NCI-H187 (cell line): Measurements from ENCODE around the gene SSH2.

Experiments used
- DNase-seq, 2 experiments: peaks; one replicate each; lab custom pipeline; 2025; lab: John Stamatoyannopoulos, UW

Gene SSH2

DNA sequence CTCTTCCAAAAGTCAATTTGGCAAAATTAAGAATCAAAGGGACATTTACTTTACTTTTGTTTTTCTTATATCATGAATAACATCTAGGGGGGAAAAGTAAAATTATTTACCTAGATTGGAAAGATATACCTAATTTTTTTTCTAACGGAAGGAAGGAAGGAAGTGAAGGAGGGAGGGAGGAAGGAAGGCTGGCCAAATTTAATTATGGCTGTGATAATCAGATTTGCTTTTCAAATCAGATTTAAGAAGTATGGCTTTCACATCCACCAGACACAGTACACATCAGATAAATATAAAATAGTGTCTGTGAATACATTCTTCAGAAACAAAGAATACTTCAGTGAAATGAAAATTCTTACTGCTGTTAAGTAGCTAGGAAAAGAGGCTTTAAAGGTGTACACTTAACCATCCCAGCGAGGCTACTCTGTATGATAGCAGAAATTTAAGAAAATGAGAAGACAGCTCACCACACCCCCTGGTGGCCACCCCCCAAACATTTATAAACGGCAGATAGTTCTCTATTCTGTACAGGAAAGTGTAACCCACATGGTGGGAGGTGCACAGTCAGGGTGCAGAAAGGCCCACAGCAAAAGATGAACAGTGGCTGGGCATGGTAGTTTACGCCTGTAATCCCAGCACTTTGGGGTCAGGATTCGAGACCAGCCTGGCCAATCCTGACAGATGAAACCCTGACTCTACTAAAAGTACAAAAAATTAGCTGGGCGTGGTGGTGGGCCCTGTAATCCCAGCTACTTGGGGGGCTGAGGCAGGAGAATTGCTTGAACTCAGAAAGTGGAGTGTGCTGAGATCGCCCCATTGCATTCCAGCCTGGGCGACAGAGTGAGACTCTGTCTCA lies 150.8 kb downstream of the SSH2 start:
- DNase-seq, result peak; percentile 17 to 19

DNA sequence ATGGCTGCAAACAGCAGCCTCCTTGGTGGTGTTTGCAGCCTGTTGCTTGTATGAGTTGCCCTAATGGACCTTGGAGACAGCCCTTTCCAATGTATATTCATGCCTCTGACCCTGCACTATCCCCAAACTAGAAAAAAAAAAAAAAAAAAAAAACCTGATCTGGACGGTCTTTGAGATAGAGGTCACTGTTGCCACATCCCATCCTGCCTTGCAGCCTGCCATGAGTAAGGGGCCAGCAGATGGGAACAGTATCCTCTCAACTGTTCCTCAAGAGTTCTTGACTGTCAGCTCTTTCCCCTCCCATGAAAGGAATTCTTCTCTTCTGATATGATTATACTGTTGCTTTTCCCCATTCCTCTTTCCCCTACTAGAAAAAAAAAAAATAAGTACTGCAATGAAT lies 152.4 kb downstream of the SSH2 start:
- DNase-seq, result no peak

DNA sequence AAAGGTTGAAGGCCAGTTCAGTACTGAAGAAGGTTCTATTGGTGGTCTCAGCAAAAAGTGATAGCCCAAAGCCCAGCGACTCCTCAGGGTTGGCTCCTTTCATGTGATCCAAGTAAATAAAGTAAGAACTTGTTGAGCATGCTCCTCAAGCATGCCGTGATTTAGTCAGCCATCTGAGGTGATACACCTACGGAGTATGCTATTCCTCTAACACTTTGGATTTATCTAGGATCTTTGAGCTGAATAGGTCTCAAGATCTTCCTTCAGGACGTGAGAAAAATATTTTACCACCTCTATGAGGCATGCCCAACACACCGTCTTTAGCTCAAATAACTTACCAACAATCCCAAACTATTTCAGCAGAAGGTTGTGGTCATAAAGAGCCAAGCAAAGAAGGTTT lies 154.0 kb downstream of the SSH2 start:
- DNase-seq, result no peak

DNA sequence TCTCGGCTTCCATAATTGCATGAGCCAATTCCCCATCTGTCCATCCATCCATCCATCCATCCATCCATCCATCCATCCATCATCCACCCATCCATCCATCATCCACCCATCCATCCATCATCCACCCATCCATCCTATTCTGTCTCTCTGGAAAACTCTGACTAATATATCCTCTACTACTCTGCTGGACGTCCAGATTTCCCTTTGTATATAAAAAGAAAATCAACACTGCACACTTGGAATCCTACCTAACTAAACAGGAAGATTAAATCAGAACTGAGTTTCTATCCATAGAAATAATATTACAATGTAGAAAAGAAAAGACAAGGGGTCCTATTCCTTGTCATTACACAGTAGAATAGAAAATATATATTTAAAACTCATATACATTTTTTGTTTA lies 157.0 kb downstream of the SSH2 start:
- no peak for DNase-seq

DNA sequence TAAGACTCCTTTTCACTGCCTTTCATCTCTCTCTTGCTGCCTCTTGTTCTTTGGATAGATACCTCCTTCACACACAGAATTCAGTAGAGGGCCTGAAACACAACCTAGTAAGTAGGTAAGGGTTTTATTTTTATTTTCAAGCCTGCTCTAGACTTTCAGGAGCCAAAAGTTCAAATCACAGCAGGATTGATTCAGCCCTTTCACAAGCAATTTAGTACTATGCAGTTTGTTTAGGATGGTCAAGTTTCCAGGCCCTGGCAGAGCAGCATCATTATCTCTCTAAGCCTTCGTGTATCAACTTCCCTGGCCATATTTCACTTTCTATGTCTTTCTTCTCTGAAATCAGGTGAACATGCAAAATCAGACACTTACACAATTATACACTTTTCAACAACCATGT lies 158.5 kb downstream of the SSH2 start:
- no peak for DNase-seq

DNA sequence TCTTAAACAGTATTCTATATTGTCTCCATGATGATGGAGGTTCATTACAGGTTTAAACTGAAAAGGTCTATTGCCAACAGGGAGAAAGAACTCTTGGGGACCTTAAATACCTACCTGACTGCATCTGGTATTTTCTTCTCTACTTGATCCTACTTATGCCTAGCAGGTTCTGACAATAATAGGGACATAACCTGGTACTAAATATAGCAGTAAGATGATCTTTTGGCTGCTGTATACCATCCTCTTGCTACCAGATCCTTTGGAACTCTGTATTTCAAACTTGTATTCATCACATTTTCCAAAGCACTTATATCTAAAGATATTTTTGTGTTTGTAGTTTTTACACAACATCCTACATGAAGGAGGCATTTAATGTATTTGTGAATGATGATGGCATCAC lies 160.8 kb downstream of the SSH2 start:
- DNase-seq, result no peak

DNA sequence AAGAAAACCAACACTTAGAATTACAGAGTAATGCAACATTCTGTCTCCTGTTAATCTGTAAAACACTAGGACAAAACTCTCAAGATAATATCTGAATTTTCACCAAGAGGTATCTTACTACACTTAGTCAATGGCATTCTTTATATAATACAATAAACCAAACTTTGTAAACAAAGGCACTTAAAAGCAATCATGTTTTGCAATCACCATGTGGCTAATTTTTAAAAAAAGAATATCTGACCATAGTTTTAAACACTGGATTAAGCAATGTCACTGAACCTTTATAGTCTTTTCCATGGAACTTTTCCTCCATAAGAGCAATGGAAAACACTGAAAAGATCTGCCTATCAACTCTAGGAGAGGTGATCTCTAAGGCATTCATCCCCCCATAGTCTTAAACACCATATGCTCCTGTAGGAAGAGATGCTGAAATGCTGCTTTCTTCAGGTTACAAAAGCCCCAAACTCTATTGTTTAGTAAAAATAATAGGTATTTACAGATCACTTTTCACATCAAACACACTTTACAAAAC lies 163.2 kb downstream of the SSH2 start:
- DNase-seq, result no peak

DNA sequence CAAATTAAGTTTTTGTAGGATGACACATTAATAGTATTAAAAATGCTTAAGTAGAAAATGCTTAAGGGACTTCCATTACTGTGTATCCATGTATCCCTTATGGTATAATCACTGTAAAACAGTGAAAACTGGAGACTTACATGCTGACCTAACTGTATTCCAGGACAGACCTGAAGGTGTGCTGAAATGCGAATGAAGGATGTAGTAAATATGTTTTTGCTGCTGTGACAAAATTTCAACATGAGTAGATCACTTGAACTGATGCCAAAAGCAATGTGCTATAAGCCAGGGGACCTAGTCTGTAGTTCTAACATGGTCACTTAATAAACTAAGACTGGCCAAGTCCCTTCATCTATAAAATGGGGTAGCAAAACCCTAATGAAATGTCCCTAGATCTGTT lies 165.3 kb downstream of the SSH2 start:
- no peak for DNase-seq

DNA sequence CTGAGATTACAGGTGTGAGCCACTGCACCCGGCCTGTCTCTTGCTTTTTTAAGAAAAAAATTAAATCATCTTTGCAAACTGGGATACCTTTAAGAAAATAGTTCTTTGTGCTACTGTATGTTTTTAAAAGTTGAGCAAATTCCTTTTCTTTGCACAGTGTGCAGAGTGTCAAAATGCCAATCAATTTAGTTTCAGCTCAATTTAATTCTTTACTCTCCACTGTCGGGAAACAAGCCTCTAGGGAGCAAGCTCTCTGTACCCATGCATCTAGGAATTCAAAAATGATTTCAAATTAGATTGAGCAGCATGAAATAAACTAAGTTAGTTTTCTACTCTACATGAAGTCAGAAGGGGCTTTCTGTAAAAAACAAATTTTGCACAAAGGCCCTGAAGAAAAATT lies 165.8 kb downstream of the SSH2 start:
- DNase-seq, result no peak

DNA sequence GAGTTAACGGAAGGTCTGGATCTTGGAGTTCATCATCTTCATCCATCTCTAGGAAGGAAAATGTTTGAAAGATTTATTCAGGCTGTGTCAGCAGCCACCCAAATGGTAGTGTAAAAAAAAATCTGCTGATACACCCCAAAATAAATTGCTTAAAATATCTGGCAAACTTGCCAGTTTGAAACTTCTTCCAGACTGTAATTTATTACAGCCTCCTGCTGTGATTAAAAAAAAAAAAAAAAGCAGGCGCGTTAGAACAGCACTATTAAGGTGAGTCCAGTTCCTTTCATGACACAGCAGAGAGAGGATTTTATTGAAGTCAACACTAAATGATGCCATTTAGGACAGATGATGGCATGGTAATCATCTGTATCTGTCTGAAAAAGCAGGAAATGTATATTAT lies 166.8 kb downstream of the SSH2 start:
- no peak for DNase-seq

DNA sequence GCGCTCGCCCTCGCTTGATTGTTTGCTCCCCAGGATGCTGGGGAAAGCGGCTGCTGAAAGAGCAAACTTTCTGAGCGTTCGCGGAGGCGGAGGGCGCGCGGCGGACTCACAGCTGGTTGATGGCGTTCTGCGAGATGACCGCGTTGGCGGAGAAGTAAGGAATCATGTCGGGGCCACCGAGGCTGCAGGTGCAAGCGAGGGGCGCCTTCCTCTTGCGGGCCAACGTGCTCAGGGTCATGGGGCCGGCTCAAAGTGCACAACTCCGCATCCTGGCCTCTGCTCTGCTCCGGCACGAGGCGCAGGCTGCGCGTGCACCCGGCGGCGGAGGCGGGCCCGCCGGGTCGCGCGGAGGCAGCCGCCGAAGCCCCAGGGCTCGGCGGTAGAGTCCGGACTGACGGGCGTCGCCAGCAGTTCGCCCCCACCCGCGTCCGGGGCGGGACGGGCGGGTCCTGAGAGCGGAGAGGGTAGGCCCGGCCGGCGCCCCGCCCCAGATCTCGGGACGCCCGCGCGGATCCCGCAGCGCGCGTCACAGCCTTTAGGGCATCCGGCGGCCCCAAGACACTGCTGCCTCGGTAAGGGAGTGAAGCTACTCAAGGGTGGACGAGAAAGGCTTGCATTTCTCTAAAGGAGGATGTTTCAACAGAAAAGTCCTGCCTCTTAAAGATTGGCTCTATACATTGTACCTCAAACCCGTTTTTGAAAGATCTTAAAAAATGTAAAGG lies 168.8 kb downstream of the SSH2 start:
- no peak for DNase-seq

DNA sequence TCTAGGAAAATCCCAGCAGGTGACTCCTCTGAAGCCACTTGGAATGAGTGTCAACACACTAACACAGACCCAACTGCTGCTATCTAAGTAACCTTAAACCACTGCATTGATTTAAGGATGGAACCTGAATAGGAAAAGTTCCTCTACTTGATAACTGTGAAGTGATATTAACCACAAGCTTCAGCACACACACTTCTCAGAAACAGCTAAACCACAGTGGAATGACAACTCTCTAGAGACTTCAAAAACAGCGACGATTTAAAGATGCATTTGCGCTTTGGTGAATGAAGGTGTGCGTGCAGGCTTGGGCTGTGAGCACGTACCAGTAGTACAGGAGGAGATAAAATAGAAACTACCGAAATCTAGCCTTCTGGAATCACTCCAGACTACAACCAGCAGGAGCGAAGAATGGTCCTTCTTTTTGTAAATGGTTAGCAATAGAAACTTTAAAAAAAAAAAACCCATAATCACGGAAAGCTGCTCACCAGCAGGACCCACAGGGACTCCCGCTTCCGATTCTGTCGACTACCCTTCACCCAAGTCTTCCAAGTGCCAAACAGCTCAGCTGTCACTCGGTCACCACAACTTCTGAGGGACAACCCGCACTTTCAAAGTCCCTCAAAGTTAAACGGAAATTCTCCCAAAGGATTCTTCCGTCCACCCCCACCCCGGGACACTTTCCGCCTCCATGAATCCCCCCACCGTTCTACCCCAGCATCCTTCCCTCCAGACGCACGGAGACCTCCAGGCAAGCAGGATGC lies 169.6 kb downstream of the SSH2 start:
- DNase-seq, result peak; percentile 17 to 47

DNA sequence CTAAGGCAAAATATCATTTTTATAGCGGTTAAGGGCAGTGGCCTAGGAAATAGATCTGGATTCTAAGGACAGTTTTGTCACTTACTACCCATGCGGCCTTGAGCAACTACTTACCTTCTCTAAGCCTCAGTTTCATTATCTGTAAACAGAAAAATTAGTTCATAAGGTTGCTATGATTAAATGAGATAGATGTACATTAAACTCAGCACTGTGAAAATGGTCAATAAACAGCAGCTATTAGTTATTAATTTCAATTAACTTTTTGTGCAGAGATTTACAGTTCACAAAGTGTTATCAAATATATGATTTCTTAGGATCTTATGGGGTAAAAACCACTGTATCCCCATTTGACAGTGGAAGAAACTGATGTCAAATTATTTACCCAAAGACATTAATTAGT lies 171.8 kb downstream of the SSH2 start:
- no peak for DNase-seq

DNA sequence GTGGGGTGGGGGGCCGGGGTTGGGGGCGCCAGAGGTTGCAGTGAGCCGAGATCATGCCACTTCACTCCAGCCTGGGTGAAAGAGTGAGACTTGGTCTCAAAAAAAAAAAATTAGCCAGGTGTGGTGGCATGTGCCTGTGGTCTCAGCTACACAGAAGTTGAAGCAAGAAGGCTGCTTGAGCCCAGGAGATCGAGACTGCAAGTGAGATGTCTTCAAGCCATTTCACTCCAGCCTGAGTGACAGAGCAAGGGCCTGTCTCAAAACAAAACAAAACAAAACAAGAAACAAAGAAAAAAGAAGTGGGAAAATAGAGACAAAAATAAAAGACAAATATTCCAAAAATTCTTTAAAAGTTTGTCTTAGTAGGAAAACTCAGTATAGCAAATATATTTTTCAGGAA lies 172.2 kb downstream of the SSH2 start:
- DNase-seq, result no peak

DNA sequence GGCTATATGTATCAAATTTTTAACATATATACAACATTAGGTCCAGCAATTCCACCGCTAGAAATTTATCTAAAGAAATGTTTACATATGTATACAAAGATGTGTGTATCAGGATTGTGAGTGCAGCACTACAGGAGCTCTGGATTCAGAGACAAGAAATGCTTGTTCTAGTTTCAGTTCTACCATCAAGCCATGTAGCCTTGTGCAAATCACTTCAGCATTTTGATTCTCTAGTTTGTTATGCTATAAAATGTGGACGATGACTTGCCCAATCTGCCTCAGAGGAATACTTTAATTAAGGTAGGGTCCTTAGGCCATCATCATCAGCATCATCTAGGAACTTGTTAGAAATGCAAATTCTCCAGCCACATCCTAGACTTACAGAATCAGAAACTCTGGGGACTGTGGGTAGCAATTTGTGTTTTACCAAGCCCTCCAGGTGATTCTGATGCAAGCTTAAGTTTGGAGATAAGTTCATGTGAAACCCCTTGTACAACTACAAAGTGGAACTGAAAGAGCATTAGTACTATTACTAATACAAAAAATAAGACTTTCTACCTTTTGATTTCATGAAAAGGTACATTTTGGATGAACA lies 176.1 kb downstream of the SSH2 start:
- no peak for DNase-seq

DNA sequence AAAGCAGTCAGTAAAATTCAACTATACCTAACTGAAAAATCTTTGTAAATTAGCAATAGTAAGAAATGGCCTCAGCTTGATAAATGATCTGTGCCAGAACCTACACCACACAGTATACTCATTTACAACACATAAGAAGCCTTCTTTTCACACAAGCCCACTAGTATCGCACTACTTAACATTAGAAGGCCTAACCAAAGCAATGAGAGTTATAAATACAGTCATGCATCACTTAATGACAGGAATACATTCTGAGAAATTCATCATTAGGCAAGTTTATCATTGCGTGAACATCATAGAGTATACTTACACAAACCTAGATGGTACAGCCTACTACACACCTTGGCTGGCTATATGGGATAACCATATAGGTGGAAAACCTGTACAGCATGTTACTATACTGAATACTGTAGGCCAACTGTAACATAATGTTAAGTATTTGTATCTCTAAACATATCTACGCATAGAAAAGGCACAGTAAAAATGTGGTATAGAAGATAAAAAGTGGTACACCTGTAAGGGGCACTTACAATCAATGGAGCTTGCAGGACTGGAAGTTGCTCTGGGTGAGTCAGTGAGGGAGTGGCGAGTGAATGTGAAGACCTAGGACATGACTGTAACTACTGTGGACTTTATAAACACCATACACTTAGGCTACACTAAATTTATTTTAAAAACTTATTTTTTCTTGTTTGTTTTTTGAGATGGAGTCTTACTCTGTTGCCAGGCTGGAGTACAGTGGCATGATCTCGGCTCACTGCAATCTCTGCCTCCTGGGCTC lies 180.8 kb downstream of the SSH2 start:
- no peak for DNase-seq

DNA sequence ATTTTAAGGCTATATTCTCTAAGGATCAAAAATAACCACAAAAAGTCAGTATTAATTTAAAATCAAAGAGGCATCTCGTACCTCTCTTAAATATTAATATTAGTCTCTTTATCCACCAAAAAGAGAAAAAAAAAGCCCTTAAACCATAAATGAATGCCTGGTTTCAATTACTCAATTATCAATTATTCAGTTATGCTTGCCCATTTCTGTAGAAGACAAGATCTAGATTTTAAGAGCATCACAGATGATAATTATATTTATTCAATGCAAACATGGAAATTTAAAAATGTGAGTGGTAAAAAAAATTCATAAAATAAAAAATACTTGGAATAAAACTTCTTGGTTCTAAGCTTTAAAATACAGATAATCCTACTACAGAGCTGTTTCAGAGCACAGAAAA lies 181.6 kb downstream of the SSH2 start:
- DNase-seq, result no peak

DNA sequence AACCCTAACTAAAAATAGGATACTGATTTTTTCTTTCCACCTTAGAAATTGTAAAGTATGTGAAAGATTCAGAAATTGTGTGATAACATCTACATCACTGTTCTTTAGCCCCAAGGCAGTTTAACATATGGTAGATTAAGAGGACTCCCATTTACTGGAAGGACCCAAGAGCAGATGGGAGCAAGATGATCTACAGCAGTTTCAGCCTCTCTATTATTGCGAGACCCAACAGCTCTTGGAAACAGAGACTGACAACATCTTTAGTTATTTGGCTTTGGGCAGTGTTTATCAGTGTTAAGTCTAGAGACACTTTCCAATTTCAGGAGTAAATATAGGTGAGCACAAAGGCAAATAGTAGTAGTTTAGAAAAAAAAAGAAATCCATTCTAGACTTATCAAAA lies 182.4 kb downstream of the SSH2 start:
- DNase-seq, result no peak

DNA sequence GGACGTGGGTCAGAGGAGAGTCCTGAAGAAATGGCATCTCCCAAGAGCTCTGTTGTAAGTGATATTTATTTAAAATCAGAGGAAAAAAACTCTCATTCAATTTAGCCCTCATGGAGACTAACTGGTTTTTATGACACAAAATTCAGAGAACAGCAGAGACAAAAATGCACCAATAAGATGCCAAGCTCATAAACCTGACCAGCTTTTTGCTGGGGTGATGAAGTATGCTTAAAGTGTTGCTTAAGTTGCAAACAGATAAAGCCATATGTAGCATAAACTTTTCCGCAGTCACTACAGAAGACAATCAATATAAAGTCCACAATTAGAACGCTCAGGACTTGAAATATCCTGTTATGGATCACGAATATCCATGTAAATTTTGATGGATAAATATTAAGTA lies 183.4 kb downstream of the SSH2 start:
- DNase-seq, result no peak

DNA sequence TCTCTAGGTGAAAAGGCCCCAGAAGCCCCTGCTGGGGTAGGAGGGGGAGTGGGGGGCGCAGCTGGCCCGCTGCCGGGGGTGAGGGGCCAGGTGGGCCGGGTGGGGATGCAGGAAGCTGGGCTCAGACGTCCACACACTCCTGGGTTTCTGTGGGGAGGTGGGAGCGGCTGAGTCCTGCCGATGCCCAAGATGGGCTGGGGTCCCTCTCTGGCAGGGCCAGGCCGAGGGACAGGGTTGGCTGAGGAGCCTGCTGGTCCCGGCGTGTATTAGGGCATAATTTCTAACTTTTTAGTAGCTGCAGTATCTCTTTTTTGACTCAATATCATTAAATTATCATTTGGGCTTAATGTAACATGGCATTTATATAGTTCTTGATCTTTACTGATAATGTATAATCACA lies 185.9 kb downstream of the SSH2 start:
- DNase-seq, result no peak

DNA sequence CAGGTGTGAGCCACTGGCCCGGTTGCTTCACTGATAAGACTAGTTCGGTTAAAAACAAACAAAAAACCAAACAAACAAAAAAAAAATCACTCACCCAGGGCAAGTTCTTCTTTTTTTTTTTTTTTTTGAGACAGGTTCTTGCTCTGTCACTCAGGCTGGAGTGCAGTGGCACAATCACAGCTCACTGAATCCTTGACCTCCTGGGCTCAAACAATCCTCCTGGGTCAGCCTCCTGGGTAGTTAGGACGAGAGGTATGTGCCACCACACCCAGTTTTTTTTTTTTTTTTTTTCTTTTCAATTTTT lies 187.9 kb downstream of the SSH2 start:
- no peak for DNase-seq

DNA sequence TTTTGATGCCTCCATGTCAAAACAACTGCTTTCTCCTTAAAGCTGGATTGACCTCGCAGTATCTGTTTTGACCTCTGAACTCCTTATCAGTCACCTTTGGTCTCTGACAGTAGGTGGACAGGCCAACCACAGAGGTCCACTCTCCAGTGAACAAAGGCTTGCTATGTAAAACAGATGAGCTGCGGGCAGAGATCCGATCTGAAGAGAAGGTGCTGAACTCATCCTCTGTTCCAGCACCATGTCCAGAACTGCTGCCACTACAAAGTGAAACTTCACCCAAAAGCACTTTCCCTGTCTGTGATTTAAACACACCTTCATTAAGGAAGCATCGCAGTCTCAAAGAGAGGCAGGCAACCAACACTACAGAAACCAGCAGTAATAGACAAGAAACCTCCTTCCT lies 190.0 kb downstream of the SSH2 start:
- DNase-seq, result no peak
